Measurements from ENCODE around the gene DPP3. TPM values are rescaled to one million over a fixed set of nuclear protein-coding genes. Genes with fewer than 3 reads are reported as not detected.

DPP3 gene
- total RNA-seq, 1 donor: 70.4 TPM

DNA sequence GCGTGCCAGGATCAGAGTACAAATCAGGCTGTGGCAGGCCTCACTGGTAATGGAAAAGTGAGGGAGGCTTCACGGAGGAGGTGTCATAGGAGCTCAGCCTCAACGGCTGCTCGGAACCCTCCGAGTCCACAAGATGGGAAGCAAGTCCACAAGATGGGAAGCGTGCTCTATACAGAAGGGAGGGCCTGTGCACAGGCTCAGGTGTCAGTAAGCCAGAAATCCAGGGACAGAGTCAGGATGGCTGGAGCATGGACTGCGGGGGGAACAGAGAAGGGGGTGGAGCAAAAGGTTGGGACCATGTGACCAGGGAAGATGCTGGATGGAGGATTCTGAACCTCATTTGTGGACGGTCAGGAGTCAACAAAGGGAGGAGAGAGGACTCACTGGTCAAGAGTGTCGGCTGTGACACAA lies 3.4 kb upstream of the DPP3 start:
- no peak for DNase-seq (ENCODE audit: low read depth)
- TF ChIP-seq CTCF (IDR thresholded peaks at IDR 0.05; ENCODE audit: insufficient read depth, low read depth, low read length): no peak
- no peak overlapping the region for H3K4me3 ChIP-seq (ENCODE audit: low read depth, low read length)

- no peak for DNase-seq (ENCODE audit: low read depth)
- H3K4me3 ChIP-seq (ENCODE audit: low read depth, low read length): no peak overlapping the region
- TF ChIP-seq CTCF (IDR thresholded peaks at IDR 0.05; ENCODE audit: insufficient read depth, low read depth, low read length): no peak
Observed at GRCh38 chr11:66477263-66478201, 2.7 kb upstream of the DPP3 start.

DNA sequence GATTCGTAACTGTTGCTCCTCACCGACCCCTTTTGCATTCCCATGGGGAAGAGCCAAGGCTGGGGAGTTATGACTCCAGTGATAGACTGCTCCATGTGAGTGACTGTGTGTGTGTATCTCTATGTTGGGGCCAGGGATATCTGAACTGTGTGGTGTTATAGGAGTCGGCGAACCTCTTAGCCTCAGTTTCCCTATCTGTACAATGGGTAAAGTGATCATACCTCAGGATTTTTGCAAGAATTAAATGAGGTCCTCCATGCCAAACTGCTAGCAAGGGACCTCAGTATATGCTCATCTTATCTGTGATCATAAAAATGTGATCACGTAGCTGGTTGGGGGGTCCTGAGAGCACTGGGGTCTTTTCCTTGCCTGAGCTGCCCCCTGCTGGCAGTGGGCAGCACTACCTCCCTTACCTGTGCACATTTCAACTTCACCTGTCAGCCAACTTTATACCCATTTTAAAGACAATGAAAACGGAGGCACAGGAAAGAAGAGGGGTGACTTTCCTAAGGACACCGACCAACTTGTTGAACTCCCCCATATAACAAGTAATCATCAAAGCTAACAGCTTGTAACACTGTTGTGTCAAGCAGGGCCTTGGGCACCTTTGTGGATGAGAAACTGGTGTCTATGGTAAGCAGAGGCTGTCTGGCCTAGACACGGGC lies 1.4 kb upstream of the DPP3 start:
- peak overlapping the region; percentile 90 for H3K4me3 ChIP-seq (ENCODE audit: low read depth, low read length)
- DNase-seq (ENCODE audit: low read depth): no peak

DNA sequence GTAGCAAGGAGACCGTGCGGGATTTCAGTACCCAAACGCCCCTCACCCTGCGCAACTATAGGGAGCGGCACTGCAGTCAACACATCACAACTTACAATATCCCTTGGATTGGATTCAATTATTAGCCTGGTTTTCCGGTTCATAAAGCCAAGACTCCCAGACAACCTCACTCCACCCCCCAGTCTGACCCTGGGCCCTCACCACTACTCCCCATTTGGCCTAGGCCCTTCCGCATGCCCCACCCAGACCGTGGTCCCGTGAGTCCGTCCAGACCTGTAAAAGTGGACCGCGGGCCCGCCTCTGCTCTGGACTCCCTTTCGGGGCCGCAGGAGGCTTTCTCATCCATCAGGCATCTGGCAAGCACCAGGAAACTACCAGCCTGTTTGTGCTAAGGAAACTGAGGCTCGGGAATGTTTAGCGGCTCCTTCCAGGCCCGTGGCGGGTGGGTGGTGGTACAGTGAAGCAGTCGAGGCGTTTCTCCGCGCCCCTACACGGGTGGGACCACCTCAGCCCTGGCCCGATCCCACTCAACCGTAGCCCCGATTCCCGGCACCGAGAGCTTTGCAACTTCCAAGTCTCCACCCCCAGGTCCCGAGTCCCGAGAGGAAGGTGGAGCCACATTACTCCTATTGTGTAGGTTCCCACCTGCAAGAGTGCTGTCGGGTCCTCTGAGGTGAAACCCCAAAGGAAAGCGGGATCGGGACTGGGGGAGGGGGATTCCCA lies 679 bp upstream of the DPP3 start:
- H3K4me3 ChIP-seq (ENCODE audit: low read depth, low read length): peak overlapping the region; percentile 90
- TF ChIP-seq CTCF (IDR thresholded peaks at IDR 0.05; ENCODE audit: insufficient read depth, low read depth, low read length): no peak
- DNase-seq (ENCODE audit: low read depth): peak; percentile 40

More for the DNA sequence above, 1.4 kb upstream of the DPP3 start:
- TF ChIP-seq CTCF (IDR thresholded peaks at IDR 0.05; ENCODE audit: insufficient read depth, low read depth, low read length): peak; percentile 81

- TF ChIP-seq CTCF (IDR thresholded peaks at IDR 0.05; ENCODE audit: insufficient read depth, low read depth, low read length): no peak
- no peak for DNase-seq (ENCODE audit: low read depth)
Observed at GRCh38 chr11:66484806-66485380, 4.7 kb downstream of the DPP3 start.

DNA sequence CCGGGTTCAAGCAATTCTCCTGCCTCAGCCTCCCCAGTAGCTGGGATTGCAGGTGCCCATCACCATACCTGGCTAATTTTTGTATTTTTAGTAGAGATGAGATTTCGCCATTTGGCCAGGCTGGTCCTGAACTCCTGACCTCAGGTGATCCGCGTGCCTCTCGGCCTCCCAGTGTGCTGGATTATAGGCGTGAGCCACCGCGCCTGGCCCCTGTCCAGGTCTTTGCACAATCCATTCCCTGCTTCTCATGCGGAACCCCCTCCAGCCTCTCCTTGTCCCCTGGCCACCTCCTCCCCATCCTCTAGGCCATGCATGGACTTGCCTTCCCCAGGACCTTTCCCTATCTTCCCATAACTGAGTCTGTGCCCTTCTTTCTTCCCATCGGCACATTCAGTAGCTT lies 8.7 kb downstream of the DPP3 start:
- no peak for DNase-seq (ENCODE audit: low read depth)
- no peak overlapping the region for H3K4me3 ChIP-seq (ENCODE audit: low read depth, low read length)
- no peak for TF ChIP-seq CTCF (IDR thresholded peaks at IDR 0.05; ENCODE audit: insufficient read depth, low read depth, low read length)

More at GRCh38 chr11:66484806-66485380, 4.7 kb downstream of the DPP3 start:
- no peak overlapping the region for H3K4me3 ChIP-seq (ENCODE audit: low read depth, low read length)
